ENCODE data around the gene GRB10.

The GRB10 gene

DNA sequence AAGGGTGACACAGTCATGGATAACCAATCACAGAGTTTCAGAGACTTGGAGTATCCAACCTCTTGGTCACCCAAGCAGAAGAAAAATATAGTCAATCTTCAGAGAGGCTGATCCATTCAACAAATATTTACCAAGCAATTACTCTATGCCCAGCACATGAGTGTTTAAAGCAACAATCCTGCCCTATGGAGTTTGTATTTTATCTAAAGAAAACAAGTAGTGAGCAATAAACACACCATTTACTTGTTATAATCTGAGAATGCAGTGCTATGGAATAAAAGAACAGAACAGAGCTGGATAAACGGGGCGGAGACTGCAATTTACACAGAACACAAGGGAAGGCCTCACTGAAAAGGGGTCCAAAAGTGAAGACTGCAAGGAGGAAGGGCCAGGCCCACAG, 63.8 kb downstream of the GRB10 start:
- ATAC-seq: no peak
- TF ChIP-seq, protein P1, sequence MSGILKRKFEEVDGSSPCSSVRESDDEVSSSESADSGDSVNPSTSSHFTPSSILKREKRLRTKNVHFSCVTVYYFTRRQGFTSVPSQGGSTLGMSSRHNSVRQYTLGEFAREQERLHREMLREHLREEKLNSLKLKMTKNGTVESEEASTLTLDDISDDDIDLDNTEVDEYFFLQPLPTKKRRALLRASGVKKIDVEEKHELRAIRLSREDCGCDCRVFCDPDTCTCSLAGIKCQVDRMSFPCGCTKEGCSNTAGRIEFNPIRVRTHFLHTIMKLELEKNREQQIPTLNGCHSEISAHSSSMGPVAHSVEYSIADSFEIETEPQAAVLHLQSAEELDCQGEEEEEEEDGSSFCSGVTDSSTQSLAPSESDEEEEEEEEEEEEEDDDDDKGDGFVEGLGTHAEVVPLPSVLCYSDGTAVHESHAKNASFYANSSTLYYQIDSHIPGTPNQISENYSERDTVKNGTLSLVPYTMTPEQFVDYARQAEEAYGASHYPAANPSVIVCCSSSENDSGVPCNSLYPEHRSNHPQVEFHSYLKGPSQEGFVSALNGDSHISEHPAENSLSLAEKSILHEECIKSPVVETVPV (CRISPR knock-in tag; IDR thresholded peaks at IDR 0.05): no peak
- TF ChIP-seq TCF4 (CRISPR knock-in tag; IDR thresholded peaks at IDR 0.05; ENCODE audit: borderline replicate concordance) (no peak), GLIS3 (CRISPR knock-in tag; IDR thresholded peaks at IDR 0.05) (no peak), CSDC2 (CRISPR knock-in tag; IDR thresholded peaks at IDR 0.05) (no peak), ZNF70 (CRISPR knock-in tag; IDR thresholded peaks at IDR 0.05) (no peak), ZFP3 (CRISPR knock-in tag; IDR thresholded peaks at IDR 0.05) (no peak), ESRRG (CRISPR knock-in tag; IDR thresholded peaks at IDR 0.05) (no peak), SNAI2 (CRISPR knock-in tag; IDR thresholded peaks at IDR 0.05) (no peak), ZFP30 (CRISPR knock-in tag; IDR thresholded peaks at IDR 0.05) (no peak), BACH2 (CRISPR knock-in tag; IDR thresholded peaks at IDR 0.05; ENCODE audit: borderline replicate concordance) (no peak), ZNF565 (CRISPR knock-in tag; conservative IDR thresholded peaks at IDR 0.05; ENCODE audit: low read depth) (no peak), ARNTL (CRISPR knock-in tag; IDR thresholded peaks at IDR 0.05; ENCODE audit: borderline replicate concordance, low read depth) (no peak)
- TF ChIP-seq, protein P2, sequence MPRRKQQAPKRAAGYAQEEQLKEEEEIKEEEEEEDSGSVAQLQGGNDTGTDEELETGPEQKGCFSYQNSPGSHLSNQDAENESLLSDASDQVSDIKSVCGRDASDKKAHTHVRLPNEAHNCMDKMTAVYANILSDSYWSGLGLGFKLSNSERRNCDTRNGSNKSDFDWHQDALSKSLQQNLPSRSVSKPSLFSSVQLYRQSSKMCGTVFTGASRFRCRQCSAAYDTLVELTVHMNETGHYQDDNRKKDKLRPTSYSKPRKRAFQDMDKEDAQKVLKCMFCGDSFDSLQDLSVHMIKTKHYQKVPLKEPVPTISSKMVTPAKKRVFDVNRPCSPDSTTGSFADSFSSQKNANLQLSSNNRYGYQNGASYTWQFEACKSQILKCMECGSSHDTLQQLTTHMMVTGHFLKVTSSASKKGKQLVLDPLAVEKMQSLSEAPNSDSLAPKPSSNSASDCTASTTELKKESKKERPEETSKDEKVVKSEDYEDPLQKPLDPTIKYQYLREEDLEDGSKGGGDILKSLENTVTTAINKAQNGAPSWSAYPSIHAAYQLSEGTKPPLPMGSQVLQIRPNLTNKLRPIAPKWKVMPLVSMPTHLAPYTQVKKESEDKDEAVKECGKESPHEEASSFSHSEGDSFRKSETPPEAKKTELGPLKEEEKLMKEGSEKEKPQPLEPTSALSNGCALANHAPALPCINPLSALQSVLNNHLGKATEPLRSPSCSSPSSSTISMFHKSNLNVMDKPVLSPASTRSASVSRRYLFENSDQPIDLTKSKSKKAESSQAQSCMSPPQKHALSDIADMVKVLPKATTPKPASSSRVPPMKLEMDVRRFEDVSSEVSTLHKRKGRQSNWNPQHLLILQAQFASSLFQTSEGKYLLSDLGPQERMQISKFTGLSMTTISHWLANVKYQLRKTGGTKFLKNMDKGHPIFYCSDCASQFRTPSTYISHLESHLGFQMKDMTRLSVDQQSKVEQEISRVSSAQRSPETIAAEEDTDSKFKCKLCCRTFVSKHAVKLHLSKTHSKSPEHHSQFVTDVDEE (CRISPR knock-in tag; IDR thresholded peaks at IDR 0.05): no peak

DNA sequence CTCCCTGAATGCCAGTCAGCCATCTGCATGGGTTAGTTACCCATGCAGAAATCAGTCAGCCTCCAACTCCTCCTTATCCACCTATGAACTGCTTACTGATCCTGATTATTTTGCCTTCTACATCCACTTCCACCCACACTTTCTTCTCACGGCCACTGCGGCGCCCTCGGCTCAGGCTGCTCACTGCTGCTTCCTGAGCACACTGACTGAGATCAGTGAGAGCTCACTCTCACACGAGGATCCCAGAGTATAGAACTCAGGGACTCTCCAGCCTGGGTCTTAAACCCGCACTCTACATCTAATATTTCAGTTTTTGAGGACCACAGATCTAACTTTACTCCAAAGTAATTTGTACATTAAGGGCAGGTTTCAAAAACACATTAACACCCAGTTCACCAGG, 64.4 kb downstream of the GRB10 start:
- ATAC-seq: no peak
- TF ChIP-seq ZNF565 (CRISPR knock-in tag; conservative IDR thresholded peaks at IDR 0.05; ENCODE audit: low read depth): no peak
- TF ChIP-seq, protein P3, sequence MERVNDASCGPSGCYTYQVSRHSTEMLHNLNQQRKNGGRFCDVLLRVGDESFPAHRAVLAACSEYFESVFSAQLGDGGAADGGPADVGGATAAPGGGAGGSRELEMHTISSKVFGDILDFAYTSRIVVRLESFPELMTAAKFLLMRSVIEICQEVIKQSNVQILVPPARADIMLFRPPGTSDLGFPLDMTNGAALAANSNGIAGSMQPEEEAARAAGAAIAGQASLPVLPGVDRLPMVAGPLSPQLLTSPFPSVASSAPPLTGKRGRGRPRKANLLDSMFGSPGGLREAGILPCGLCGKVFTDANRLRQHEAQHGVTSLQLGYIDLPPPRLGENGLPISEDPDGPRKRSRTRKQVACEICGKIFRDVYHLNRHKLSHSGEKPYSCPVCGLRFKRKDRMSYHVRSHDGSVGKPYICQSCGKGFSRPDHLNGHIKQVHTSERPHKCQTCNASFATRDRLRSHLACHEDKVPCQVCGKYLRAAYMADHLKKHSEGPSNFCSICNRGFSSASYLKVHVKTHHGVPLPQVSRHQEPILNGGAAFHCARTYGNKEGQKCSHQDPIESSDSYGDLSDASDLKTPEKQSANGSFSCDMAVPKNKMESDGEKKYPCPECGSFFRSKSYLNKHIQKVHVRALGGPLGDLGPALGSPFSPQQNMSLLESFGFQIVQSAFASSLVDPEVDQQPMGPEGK (CRISPR knock-in tag; IDR thresholded peaks at IDR 0.05; ENCODE audit: borderline replicate concordance): no peak
- no peak for TF ChIP-seq BACH2 (CRISPR knock-in tag; IDR thresholded peaks at IDR 0.05; ENCODE audit: borderline replicate concordance)
- TF ChIP-seq GLIS3 (CRISPR knock-in tag; IDR thresholded peaks at IDR 0.05): no peak

DNA sequence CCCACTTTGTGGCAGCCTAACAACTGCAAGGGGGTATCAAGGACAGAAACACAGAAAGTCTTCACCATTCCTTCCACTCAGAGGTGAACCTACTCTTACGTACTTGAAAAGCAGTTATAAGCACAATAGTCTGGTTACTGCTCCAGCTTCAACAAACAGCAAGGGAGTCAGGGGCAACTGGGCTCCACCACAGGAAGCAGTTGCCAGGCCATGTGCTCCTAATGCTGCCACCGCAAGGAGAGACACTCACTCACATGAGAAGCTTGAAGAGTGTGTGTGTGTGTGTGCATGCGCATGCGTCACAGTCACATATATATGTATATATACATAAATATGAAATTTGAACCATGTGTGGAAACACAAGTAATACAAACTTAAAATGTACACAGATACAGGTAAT, 65.5 kb downstream of the GRB10 start:
- no peak for ATAC-seq
- TF ChIP-seq, protein P1 (CRISPR knock-in tag; IDR thresholded peaks at IDR 0.05): no peak
- TF ChIP-seq ZC3H10 (CRISPR knock-in tag; IDR thresholded peaks at IDR 0.05): no peak
- no peak for TF ChIP-seq ZNF70 (CRISPR knock-in tag; IDR thresholded peaks at IDR 0.05)
- TF ChIP-seq, protein P4, sequence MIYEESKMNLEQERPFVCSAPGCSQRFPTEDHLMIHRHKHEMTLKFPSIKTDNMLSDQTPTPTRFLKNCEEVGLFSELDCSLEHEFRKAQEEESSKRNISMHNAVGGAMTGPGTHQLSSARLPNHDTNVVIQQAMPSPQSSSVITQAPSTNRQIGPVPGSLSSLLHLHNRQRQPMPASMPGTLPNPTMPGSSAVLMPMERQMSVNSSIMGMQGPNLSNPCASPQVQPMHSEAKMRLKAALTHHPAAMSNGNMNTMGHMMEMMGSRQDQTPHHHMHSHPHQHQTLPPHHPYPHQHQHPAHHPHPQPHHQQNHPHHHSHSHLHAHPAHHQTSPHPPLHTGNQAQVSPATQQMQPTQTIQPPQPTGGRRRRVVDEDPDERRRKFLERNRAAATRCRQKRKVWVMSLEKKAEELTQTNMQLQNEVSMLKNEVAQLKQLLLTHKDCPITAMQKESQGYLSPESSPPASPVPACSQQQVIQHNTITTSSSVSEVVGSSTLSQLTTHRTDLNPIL (CRISPR knock-in tag; IDR thresholded peaks at IDR 0.05; ENCODE audit: low read depth): no peak
- no peak for TF ChIP-seq TOX (CRISPR knock-in tag; IDR thresholded peaks at IDR 0.05; ENCODE audit: borderline replicate concordance)
- no peak for TF ChIP-seq ZNF565 (CRISPR knock-in tag; conservative IDR thresholded peaks at IDR 0.05; ENCODE audit: low read depth)
- no peak for TF ChIP-seq ZFP30 (CRISPR knock-in tag; IDR thresholded peaks at IDR 0.05)
- TF ChIP-seq, protein P5, sequence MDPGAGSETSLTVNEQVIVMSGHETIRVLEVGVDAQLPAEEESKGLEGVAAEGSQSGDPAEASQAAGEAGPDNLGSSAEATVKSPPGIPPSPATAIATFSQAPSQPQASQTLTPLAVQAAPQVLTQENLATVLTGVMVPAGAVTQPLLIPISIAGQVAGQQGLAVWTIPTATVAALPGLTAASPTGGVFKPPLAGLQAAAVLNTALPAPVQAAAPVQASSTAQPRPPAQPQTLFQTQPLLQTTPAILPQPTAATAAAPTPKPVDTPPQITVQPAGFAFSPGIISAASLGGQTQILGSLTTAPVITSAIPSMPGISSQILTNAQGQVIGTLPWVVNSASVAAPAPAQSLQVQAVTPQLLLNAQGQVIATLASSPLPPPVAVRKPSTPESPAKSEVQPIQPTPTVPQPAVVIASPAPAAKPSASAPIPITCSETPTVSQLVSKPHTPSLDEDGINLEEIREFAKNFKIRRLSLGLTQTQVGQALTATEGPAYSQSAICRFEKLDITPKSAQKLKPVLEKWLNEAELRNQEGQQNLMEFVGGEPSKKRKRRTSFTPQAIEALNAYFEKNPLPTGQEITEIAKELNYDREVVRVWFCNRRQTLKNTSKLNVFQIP (CRISPR knock-in tag; IDR thresholded peaks at IDR 0.05; ENCODE audit: borderline replicate concordance, low read depth): no peak
- TF ChIP-seq TCF4 (CRISPR knock-in tag; IDR thresholded peaks at IDR 0.05; ENCODE audit: borderline replicate concordance): no peak
- no peak for TF ChIP-seq ZFP3 (CRISPR knock-in tag; IDR thresholded peaks at IDR 0.05)
- TF ChIP-seq, protein P3 (CRISPR knock-in tag; IDR thresholded peaks at IDR 0.05; ENCODE audit: borderline replicate concordance): no peak
- TF ChIP-seq, protein P2 (CRISPR knock-in tag; IDR thresholded peaks at IDR 0.05): no peak
- TF ChIP-seq RARB (CRISPR knock-in tag; IDR thresholded peaks at IDR 0.05): no peak
- no peak for TF ChIP-seq BACH2 (CRISPR knock-in tag; IDR thresholded peaks at IDR 0.05; ENCODE audit: borderline replicate concordance)
- no peak for TF ChIP-seq ISL1 (CRISPR knock-in tag; IDR thresholded peaks at IDR 0.05)
- no peak for TF ChIP-seq ZNF8 (CRISPR knock-in tag; IDR thresholded peaks at IDR 0.05)
- TF ChIP-seq ESRRG (CRISPR knock-in tag; IDR thresholded peaks at IDR 0.05): no peak
